DND-41 (cell line): ENCODE data around the gene FHIT.

Source experiments
- ATAC-seq: fragments of 200-7000 bp; cut with Tn5 transposase; 3 replicates; pipeline ENCODE4 v1.9.1; 2021; ENCODE audit warnings: low read depth; ENCODE audit not compliant: insufficient read depth
- DNase-seq: peaks from one replicate; pipeline ENCODE4 v3.0.0-alpha.2; 2020
- H2AFZ ChIP-seq: 2 replicates; pipeline ENCODE4 v1.6.0; 2012; ENCODE audit warnings: low read depth, low read length
- H3K27ac ChIP-seq: 2 replicates; pipeline ENCODE4 v1.5.1; 2012; ENCODE audit warnings: low read length, inconsistent platforms
- H3K27me3 ChIP-seq: fragments of 200-600 bp; sonication (generic); 2 replicates; pipeline ENCODE4 v1.6.0; 2012; ENCODE audit warnings: low read length, mild to moderate bottlenecking, inconsistent platforms; ENCODE audit not compliant: insufficient read depth, poor library complexity
- H3K36me3 ChIP-seq: 2 replicates; pipeline ENCODE4 v1.5.1; 2012; ENCODE audit warnings: low read length, inconsistent platforms; ENCODE audit not compliant: insufficient read depth
- H3K4me1 ChIP-seq: 2 replicates; pipeline ENCODE4 v1.5.1; 2012; ENCODE audit warnings: mild to moderate bottlenecking, low read length; ENCODE audit not compliant: insufficient read depth
- H3K4me2 ChIP-seq: 2 replicates; pipeline ENCODE4 v1.6.0; 2012; ENCODE audit warnings: mild to moderate bottlenecking, moderate library complexity, low read length, inconsistent platforms; ENCODE audit not compliant: insufficient read depth
- H3K4me3 ChIP-seq, 2 experiments: fragments of 200-600 bp in 1 of 2; shearing (Covaris generic) in 1 of 2; 2 replicates each; pipeline ENCODE4 v1.5.1; 2012 to 2016; ENCODE audit warnings: inconsistent platforms in 2 of 2, low read length in 2 of 2, mild to moderate bottlenecking in 2 of 2, low read depth in 1 of 2, moderate library complexity in 1 of 2
- H3K79me2 ChIP-seq: 2 replicates; pipeline ENCODE4 v1.6.0; 2012; ENCODE audit warnings: low read length, inconsistent platforms; ENCODE audit not compliant: insufficient read depth
- H3K9ac ChIP-seq: 2 replicates; pipeline ENCODE4 v1.6.0; 2012; ENCODE audit warnings: low read depth, mild to moderate bottlenecking, inconsistent platforms, low read length, moderate library complexity
- H3K9me3 ChIP-seq: 2 replicates; pipeline ENCODE4 v1.5.1; 2012; ENCODE audit warnings: low read length, moderate library complexity, mild to moderate bottlenecking, inconsistent platforms; ENCODE audit not compliant: insufficient read depth, severe bottlenecking
- H4K20me1 ChIP-seq: 2 replicates; pipeline ENCODE4 v1.6.0; 2012; ENCODE audit warnings: low read length; ENCODE audit not compliant: insufficient read depth
- EZH2 ChIP-seq: IDR thresholded peaks from 3 replicates; pipeline ENCODE4 v1.6.1; 2012; ENCODE audit warnings: borderline replicate concordance, low read depth, mild to moderate bottlenecking, moderate library complexity, low read length, inconsistent platforms; ENCODE audit not compliant: severe bottlenecking
- TF ChIP-seq, protein P1 (sequence below): IDR thresholded peaks from 2 replicates; pipeline ENCODE4 v1.5.1; 2012; ENCODE audit warnings: borderline replicate concordance, low read length, moderate library complexity, mild to moderate bottlenecking; ENCODE audit not compliant: poor library complexity, severe bottlenecking; ENCODE audit errors: extremely low read depth

FHIT gene

GRCh38 chr3:60240492-60240891, 1010.8 kb downstream of the FHIT start:
- Histone ChIP-seq H3K9ac (no peak overlapping the region), H3K4me2 (no peak overlapping the region), H4K20me1 (no peaks in the 10 kb centered on the region), H3K4me1 (peaks cover 33% of the 10 kb centered on the region), H3K9me3 (no peaks in the 10 kb centered on the region), H3K27ac (peak overlapping the region; percentile 13; the same call in 1 of the 2 replicates), H3K4me3 (no peak overlapping the region), H3K27me3 (no peaks in the 10 kb centered on the region), H2AFZ (peak overlapping the region; percentile 62), H3K79me2 (no peaks in the 10 kb centered on the region), H3K36me3 (no peaks in the 10 kb centered on the region)
- TF ChIP-seq, protein P1, sequence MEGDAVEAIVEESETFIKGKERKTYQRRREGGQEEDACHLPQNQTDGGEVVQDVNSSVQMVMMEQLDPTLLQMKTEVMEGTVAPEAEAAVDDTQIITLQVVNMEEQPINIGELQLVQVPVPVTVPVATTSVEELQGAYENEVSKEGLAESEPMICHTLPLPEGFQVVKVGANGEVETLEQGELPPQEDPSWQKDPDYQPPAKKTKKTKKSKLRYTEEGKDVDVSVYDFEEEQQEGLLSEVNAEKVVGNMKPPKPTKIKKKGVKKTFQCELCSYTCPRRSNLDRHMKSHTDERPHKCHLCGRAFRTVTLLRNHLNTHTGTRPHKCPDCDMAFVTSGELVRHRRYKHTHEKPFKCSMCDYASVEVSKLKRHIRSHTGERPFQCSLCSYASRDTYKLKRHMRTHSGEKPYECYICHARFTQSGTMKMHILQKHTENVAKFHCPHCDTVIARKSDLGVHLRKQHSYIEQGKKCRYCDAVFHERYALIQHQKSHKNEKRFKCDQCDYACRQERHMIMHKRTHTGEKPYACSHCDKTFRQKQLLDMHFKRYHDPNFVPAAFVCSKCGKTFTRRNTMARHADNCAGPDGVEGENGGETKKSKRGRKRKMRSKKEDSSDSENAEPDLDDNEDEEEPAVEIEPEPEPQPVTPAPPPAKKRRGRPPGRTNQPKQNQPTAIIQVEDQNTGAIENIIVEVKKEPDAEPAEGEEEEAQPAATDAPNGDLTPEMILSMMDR = no peak
- no peak for TF ChIP-seq EZH2
- peak; percentile 68 for ATAC-seq
- DNase-seq = no peak

GRCh38 chr3:60238550-60238949, 1012.7 kb downstream of the FHIT start:
- Histone ChIP-seq H4K20me1 (no peaks in the 10 kb centered on the region), H3K27ac (no peak overlapping the region), H3K27me3 (no peaks in the 10 kb centered on the region), H3K4me2 (no peak overlapping the region), H3K4me1 (peaks cover 36% of the 10 kb centered on the region), H3K9ac (no peak overlapping the region), H3K9me3 (peaks cover 4% of the 10 kb centered on the region), H3K79me2 (no peaks in the 10 kb centered on the region), H2AFZ (peak overlapping the region; percentile 44; the same call in 1 of the 2 replicates), H3K36me3 (no peaks in the 10 kb centered on the region), H3K4me3 (no peak overlapping the region)
- TF ChIP-seq EZH2 = no peak
- TF ChIP-seq, protein P1 = no peak
- no peak for ATAC-seq
- DNase-seq = no peak

- H3K9ac ChIP-seq = no peak overlapping the region
- H3K27ac ChIP-seq = no peak overlapping the region
- H2AFZ ChIP-seq = no peak overlapping the region
- H3K9me3 ChIP-seq = peaks cover 9% of the 10 kb centered on the region
- peaks cover 12% of the 10 kb centered on the region for H3K4me1 ChIP-seq
- no peak overlapping the region for H3K4me2 ChIP-seq
- ATAC-seq (no peak), DNase-seq (no peak)
- TF ChIP-seq, protein P1 = no peak
- TF ChIP-seq EZH2 = no peak
- H3K4me3 ChIP-seq = no peak overlapping the region
- no peaks in the 10 kb centered on the region for H4K20me1 ChIP-seq
- H3K79me2 ChIP-seq = no peaks in the 10 kb centered on the region
- no peaks in the 10 kb centered on the region for H3K27me3 ChIP-seq
- no peaks in the 10 kb centered on the region for H3K36me3 ChIP-seq
Observed at GRCh38 chr3:60229502-60229901, 1021.8 kb downstream of the FHIT start.

GRCh38 chr3:60228823-60229222, 1022.4 kb downstream of the FHIT start:
- Histone ChIP-seq H3K27me3 (no peaks in the 10 kb centered on the region), H3K4me2 (no peak overlapping the region), H3K36me3 (no peaks in the 10 kb centered on the region), H3K4me1 (peaks cover 12% of the 10 kb centered on the region), H3K9ac (no peak overlapping the region), H4K20me1 (no peaks in the 10 kb centered on the region), H3K4me3 (no peak overlapping the region), H2AFZ (no peak overlapping the region), H3K27ac (no peak overlapping the region), H3K9me3 (peaks cover 8% of the 10 kb centered on the region), H3K79me2 (no peaks in the 10 kb centered on the region)
- TF ChIP-seq EZH2 = no peak
- TF ChIP-seq, protein P1 = no peak
- ATAC-seq (no peak), DNase-seq (no peak)
